Neuron (in vitro differentiated cells): ENCODE results near the gene AQP12B.

ENCODE experiments used
- H2AFZ ChIP-seq: one replicate; pipeline ENCODE4 v1.6.1; 2013; ENCODE audit warnings: low read depth, mild to moderate bottlenecking, inconsistent platforms, low read length, moderate library complexity
- H3K27me3 ChIP-seq: one replicate; pipeline ENCODE4 v1.6.1; 2013; ENCODE audit warnings: low read length; ENCODE audit not compliant: insufficient read depth
- H3K36me3 ChIP-seq: one replicate; pipeline ENCODE4 v1.6.1; 2013; ENCODE audit warnings: low read length; ENCODE audit not compliant: insufficient read depth
- H3K4me1 ChIP-seq: one replicate; pipeline ENCODE4 v1.6.1; 2013; ENCODE audit warnings: low read length; ENCODE audit not compliant: insufficient read depth
- H3K4me3 ChIP-seq: 2 replicates; pipeline ENCODE4 v1.5.1; 2013; ENCODE audit warnings: mild to moderate bottlenecking, low read length, moderate library complexity
- H3K9me3 ChIP-seq: one replicate; pipeline ENCODE4 v1.6.1; 2013; ENCODE audit warnings: low read length

The AQP12B gene

DNA sequence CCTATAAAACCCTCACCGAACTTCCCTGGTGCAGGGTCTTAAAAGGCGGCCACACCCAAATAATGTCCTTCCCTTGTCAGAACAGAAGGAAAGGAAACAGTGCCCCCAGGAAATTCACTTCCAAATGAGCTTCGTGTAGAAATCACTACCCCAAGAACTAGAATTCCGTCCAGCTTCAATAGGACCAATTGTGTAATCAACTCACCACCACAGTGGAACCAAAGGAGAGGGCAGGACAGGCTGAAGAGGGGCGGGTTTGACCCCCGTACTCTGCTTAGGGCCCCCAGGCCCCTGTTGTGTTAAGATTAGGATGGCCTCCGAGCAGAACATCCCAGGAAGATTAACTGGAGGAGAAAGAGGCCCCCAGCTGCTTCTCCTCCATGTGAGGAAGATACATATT lies 33.4 kb downstream of the AQP12B start:
- H3K36me3 ChIP-seq, result no peaks in the 10 kb centered on the region
- no peak overlapping the region for H3K4me3 ChIP-seq
- H3K9me3 ChIP-seq, result peaks cover 7% of the 10 kb centered on the region
- no peaks in the 10 kb centered on the region for H3K4me1 ChIP-seq
- peaks cover 37% of the 10 kb centered on the region for H3K27me3 ChIP-seq
- H2AFZ ChIP-seq, result no peak overlapping the region

DNA sequence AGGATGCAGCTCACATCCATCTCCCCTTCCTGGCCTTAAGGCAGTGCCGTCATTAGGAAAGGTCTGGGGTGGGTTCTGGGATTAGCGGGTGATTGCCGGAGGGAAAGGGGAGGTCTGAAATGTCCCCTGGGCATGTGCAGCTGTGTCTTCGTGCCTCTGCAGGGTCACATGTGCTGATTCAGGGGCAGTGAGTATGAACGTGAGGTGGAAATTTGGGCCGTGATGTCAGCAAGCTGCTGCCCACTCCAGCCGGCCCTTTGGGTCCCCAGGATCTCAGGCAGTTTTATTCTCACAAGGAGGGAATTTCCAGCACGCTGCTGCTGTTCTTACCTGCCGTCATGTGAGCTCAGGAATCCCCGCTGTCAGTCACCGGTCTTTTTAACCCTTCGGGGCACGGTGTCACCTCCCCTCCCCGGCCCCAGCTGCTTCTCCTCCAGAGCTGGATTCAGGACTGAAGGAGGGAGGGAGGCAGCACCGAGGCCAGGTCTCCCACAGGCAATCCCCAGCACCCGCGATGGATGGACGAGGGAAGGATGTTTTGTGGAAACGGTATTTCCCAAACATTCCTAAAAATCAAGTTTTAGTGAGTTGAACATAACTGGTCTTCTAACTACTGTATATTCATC lies 33.9 kb downstream of the AQP12B start:
- peaks cover 37% of the 10 kb centered on the region for H3K27me3 ChIP-seq
- no peak overlapping the region for H3K4me3 ChIP-seq
- H3K36me3 ChIP-seq, result no peaks in the 10 kb centered on the region
- no peak overlapping the region for H2AFZ ChIP-seq
- H3K4me1 ChIP-seq, result no peaks in the 10 kb centered on the region
- peaks cover 7% of the 10 kb centered on the region for H3K9me3 ChIP-seq

GRCh38 chr2:240648155-240648649 lies 34.5 kb downstream of the AQP12B start:
- H3K36me3 ChIP-seq, result no peaks in the 10 kb centered on the region
- no peak overlapping the region for H3K4me3 ChIP-seq
- H3K9me3 ChIP-seq, result peaks cover 7% of the 10 kb centered on the region
- peaks cover 37% of the 10 kb centered on the region for H3K27me3 ChIP-seq
- H3K4me1 ChIP-seq, result no peaks in the 10 kb centered on the region
- H2AFZ ChIP-seq, result no peak overlapping the region

GRCh38 chr2:240647503-240648154 lies 35.1 kb downstream of the AQP12B start:
- Histone ChIP-seq H3K27me3 (peaks cover 37% of the 10 kb centered on the region), H3K9me3 (peaks cover 7% of the 10 kb centered on the region)

DNA sequence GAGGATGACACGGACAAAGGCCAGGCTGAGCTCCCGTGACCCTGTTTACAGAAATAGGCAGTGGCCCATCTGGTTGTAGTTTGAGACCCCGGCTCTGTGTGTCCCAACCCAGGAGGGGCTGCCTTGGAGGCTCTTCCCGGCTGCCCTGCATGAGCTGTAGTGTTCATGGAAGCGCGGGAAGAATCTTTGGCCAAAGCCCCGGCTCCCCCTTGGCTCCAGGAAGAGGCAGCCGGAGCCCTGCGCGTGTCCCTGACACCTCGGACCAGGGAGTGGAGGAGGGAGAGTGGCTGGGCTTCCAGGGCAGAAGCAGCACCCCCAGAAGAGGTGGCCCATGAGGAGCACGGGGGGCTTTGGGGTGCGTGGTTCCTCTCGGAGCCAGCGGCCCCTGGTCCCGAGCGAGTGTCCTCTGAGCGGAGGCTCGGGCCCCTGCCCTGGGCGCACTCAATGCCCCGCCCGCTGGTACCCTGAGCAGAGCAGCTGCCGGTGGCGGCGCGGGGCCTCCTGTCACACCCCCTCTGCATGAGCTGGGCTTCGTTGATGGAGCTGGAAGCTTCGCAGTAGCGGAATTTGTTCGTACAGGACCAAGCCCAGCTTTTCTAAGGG lies 35.7 kb downstream of the AQP12B start:
- Histone ChIP-seq H2AFZ (no peak overlapping the region), H3K4me3 (no peak overlapping the region), H3K27me3 (peaks cover 37% of the 10 kb centered on the region), H3K36me3 (no peaks in the 10 kb centered on the region), H3K4me1 (no peaks in the 10 kb centered on the region), H3K9me3 (peaks cover 7% of the 10 kb centered on the region)

More at GRCh38 chr2:240647503-240648154, 35.1 kb downstream of the AQP12B start:
- Histone ChIP-seq H2AFZ (no peak overlapping the region), H3K36me3 (no peaks in the 10 kb centered on the region), H3K4me1 (no peaks in the 10 kb centered on the region), H3K4me3 (no peak overlapping the region)

DNA sequence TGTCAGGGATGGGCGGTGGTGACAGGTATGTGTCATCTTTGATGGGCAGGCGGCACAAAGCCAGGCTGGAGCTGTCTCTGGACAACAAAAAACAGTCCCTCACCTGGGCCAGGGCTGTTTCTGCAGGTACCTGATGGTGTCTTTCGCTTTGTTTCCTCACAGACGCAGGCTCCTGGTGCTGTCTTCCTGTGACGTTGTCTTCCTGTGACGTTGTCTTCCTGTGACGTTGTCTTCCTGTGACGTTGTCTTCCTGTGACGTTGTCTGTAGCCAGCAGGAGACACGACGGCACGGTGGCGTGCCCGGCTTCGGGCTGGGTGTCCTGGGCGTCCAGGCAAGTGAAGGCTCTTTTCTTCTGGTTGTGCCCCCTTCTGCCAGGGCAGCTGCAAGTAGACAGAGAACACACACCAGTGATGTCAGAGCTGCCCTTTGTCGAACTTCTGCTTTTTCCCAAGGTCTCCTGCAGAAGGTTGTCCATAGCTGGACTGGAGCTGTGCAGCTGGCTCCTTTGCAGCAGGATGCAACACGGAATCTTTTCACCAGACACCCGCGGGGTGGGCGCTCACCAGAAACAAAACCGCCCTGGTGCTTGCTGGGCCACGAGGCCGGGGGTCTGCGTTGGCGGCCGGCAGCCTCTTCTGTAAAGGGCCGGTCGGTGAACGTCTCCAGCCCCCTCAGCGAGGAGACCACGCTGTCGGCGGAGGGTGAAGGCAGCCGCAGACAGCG lies 36.3 kb downstream of the AQP12B start:
- no peaks in the 10 kb centered on the region for H3K4me1 ChIP-seq
- peaks cover 5% of the 10 kb centered on the region for H3K9me3 ChIP-seq
- H2AFZ ChIP-seq, result no peak overlapping the region
- peaks cover 37% of the 10 kb centered on the region for H3K27me3 ChIP-seq
- no peaks in the 10 kb centered on the region for H3K36me3 ChIP-seq
- no peak overlapping the region for H3K4me3 ChIP-seq

DNA sequence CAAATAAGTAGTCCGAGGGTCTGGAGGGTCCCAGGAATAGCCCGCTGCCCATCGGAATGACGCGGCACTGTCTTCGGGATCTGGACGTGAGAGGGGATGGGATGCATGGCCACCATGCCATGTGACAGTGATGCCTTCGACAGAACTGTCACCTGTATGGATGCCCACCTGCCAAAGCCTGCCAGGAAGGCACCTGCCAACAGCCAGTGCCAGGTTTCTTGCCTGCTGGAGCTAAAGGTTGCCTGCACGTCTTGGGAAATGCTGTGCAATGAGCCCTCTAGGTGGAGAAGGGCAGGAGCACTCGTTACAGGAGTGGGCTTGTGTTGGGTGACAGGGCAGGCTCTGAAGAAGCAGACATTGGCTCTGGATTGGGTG lies 36.9 kb downstream of the AQP12B start:
- Histone ChIP-seq H3K36me3 (no peaks in the 10 kb centered on the region), H3K27me3 (peaks cover 35% of the 10 kb centered on the region), H3K4me3 (no peak overlapping the region), H2AFZ (no peak overlapping the region), H3K4me1 (no peaks in the 10 kb centered on the region), H3K9me3 (peaks cover 3% of the 10 kb centered on the region)

- H3K36me3 ChIP-seq, result no peaks in the 10 kb centered on the region
- no peak overlapping the region for H3K4me3 ChIP-seq
- H3K27me3 ChIP-seq, result peaks cover 32% of the 10 kb centered on the region
- no peak overlapping the region for H2AFZ ChIP-seq
- H3K9me3 ChIP-seq, result peaks cover 3% of the 10 kb centered on the region
- no peaks in the 10 kb centered on the region for H3K4me1 ChIP-seq
Observed at GRCh38 chr2:240645346-240645745, 37.3 kb downstream of the AQP12B start.

DNA sequence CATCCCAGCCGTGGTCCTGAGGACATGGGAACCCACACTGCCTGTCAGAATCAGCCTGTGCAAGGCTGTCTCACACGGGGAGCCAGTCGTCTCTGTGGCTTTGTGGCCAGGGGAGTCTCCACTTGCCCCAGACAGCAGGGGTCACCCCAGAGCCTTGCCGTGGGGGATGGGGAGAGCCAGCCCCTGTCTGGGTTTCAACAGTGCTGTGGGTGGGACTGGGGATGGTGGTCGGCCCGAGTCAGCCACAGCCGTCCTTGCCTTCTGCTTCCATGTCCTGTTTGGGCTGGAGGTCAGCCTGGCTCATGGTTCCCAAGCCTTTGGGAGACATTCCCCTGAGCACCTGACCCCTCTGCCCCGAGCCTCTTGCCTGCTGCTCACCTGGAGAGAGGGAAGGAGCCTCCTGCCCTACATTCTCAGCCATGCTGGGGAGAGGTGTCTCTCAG lies 37.8 kb downstream of the AQP12B start:
- H2AFZ ChIP-seq, result no peak overlapping the region
- no peaks in the 10 kb centered on the region for H3K4me1 ChIP-seq
- H3K36me3 ChIP-seq, result no peaks in the 10 kb centered on the region
- no peak overlapping the region for H3K4me3 ChIP-seq
- peaks cover 3% of the 10 kb centered on the region for H3K9me3 ChIP-seq
- peaks cover 29% of the 10 kb centered on the region for H3K27me3 ChIP-seq

- H3K4me3 ChIP-seq, result no peak overlapping the region
- H3K9me3 ChIP-seq, result peaks cover 3% of the 10 kb centered on the region
- no peaks in the 10 kb centered on the region for H3K4me1 ChIP-seq
- no peak overlapping the region for H2AFZ ChIP-seq
- H3K27me3 ChIP-seq, result peaks cover 24% of the 10 kb centered on the region
- H3K36me3 ChIP-seq, result no peaks in the 10 kb centered on the region
Observed at GRCh38 chr2:240644171-240644651, 38.5 kb downstream of the AQP12B start.

DNA sequence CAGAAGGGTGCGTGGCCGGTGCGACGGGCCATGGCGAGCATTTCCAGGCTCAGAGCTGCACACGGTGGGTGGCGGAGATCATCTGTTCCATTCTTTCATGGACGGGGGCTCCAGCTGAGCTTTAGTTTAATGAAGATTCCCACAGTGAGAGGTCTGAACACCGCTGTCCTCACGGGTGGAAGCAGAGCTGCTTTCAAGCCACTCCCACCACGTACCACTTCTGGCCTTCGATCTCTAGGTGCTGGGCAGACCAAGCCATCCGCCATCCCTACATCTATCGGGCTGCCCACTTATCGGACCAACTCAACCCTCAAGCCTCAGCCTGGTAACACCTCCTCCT lies 38.9 kb downstream of the AQP12B start:
- Histone ChIP-seq H3K27me3 (peaks cover 20% of the 10 kb centered on the region), H3K4me1 (no peaks in the 10 kb centered on the region), H2AFZ (no peak overlapping the region), H3K9me3 (peaks cover 3% of the 10 kb centered on the region), H3K36me3 (no peaks in the 10 kb centered on the region), H3K4me3 (no peak overlapping the region)

GRCh38 chr2:240643093-240643810 lies 39.4 kb downstream of the AQP12B start:
- Histone ChIP-seq H3K4me3 (no peak overlapping the region), H2AFZ (no peak overlapping the region), H3K4me1 (no peaks in the 10 kb centered on the region), H3K36me3 (no peaks in the 10 kb centered on the region), H3K27me3 (peaks cover 18% of the 10 kb centered on the region), H3K9me3 (peaks cover 3% of the 10 kb centered on the region)
